GM18511 (cell line): ENCODE measurements around the gene TNK2.
"Not testable (repeated sequence)": the region's sequence is repeated elsewhere in the genome, so short reads cannot be mapped to it uniquely, and the experiment has no call there.

Experiments
- ATAC-seq: cut with Tn5 transposase; IDR thresholded peaks from one replicate; pipeline ENCODE4 v1.9.1; 2021; ENCODE audit warnings: mild to moderate bottlenecking, moderate library complexity; ENCODE audit not compliant: unreplicated experiment

TNK2 gene

GRCh38 chr3:195872097-195872496, 36.3 kb downstream of the TNK2 start:
- ATAC-seq: no peak

- ATAC-seq: not testable (repeated sequence)
Measured at GRCh38 chr3:195871686-195872085, 36.7 kb downstream of the TNK2 start.

- no peak for ATAC-seq
Measured at GRCh38 chr3:195870937-195871336, 37.4 kb downstream of the TNK2 start.

- ATAC-seq: no peak
Measured at GRCh38 chr3:195870442-195870841, 37.9 kb downstream of the TNK2 start.

- no peak for ATAC-seq
Measured at GRCh38 chr3:195869413-195870001, 38.8 kb downstream of the TNK2 start.

- ATAC-seq: no peak
Measured at GRCh38 chr3:195868866-195869412, 39.4 kb downstream of the TNK2 start.

GRCh38 chr3:195868336-195868865, 40.0 kb downstream of the TNK2 start:
- ATAC-seq: no peak

- no peak for ATAC-seq
Measured at GRCh38 chr3:195867631-195868335, 40.6 kb downstream of the TNK2 start.

GRCh38 chr3:195866686-195867511, 41.5 kb downstream of the TNK2 start:
- ATAC-seq: no peak

GRCh38 chr3:195865752-195866151, 42.6 kb downstream of the TNK2 start:
- no peak for ATAC-seq

- peak; percentile 66 for ATAC-seq
Measured at GRCh38 chr3:195863121-195864061, 45.0 kb downstream of the TNK2 start.

GRCh38 chr3:195862318-195862717, 46.0 kb downstream of the TNK2 start:
- not testable (repeated sequence) for ATAC-seq

- no peak for ATAC-seq
Measured at GRCh38 chr3:195860456-195860855, 47.9 kb downstream of the TNK2 start.

GRCh38 chr3:195859846-195860411, 48.4 kb downstream of the TNK2 start:
- no peak for ATAC-seq

- ATAC-seq: no peak
Measured at GRCh38 chr3:195859061-195859845, 49.1 kb downstream of the TNK2 start.

GRCh38 chr3:195856410-195857084, 51.8 kb downstream of the TNK2 start:
- ATAC-seq: no peak

GRCh38 chr3:195855471-195856409, 52.6 kb downstream of the TNK2 start:
- no peak for ATAC-seq
